HCEC 1CT (cell line): ENCODE data around the gene THAP7.

Experiments used
- DNase-seq: peaks from one replicate; pipeline ENCODE4 v3.0.0-alpha.2; 2017

THAP7 gene

GRCh38 chr22:21030621-21031544 lies 29.0 kb upstream of the THAP7 start:
- no peak for DNase-seq

GRCh38 chr22:21030032-21030431 lies 28.1 kb upstream of the THAP7 start:
- DNase-seq: no peak

- no peak for DNase-seq
These were observed 27.6 kb upstream of the THAP7 start for GRCh38 chr22:21029486-21030025.

- DNase-seq: no peak
These were observed 26.6 kb upstream of the THAP7 start for GRCh38 chr22:21028277-21029251.

GRCh38 chr22:21026783-21027692 lies 25.1 kb upstream of the THAP7 start:
- peak; percentile 26 for DNase-seq

GRCh38 chr22:21025763-21026755 lies 24.1 kb upstream of the THAP7 start:
- DNase-seq: no peak

GRCh38 chr22:21025266-21025665 lies 23.3 kb upstream of the THAP7 start:
- DNase-seq: no peak

GRCh38 chr22:21022955-21023614 lies 21.2 kb upstream of the THAP7 start:
- DNase-seq: no peak

GRCh38 chr22:21022507-21022906 lies 20.6 kb upstream of the THAP7 start:
- no peak for DNase-seq

- no peak for DNase-seq
These were observed 19.0 kb upstream of the THAP7 start for GRCh38 chr22:21020802-21021429.

- no peak for DNase-seq
These were observed 16.4 kb upstream of the THAP7 start for GRCh38 chr22:21018314-21018713.

GRCh38 chr22:21016644-21017420 lies 14.9 kb upstream of the THAP7 start:
- DNase-seq: no peak

GRCh38 chr22:21015466-21016006 lies 13.6 kb upstream of the THAP7 start:
- no peak for DNase-seq

GRCh38 chr22:21014726-21015465 lies 13.0 kb upstream of the THAP7 start, which contains the start of gene P2RX6:
P2RX6 (plus strand) TSS chr22:21015165; CDS start chr22:21015175, 10 bp downstream.
- peak; percentile 5 for DNase-seq

GRCh38 chr22:21014202-21014725 lies 12.3 kb upstream of the THAP7 start:
- DNase-seq: peak; percentile 87

- DNase-seq: no peak
These were observed 11.8 kb upstream of the THAP7 start for GRCh38 chr22:21013657-21014201.
